ENCODE data around the gene PRELP.

The PRELP gene

GRCh38 chr1:203531063-203531462 is 55.5 kb downstream of the PRELP start:
- no peak overlapping the region for H3K4me3 Mint-ChIP-seq
- no peak overlapping the region for H3K27ac Mint-ChIP-seq
- no peaks in the 10 kb centered on the region for H3K9me3 Mint-ChIP-seq
- ATAC-seq (replicated peaks) (no peak), DNase-seq (no peak)
- no peaks in the 10 kb centered on the region for H3K4me1 Mint-ChIP-seq (ENCODE audit: low read depth in 2 of 2)
- peaks cover 0 to 7% of the 10 kb centered on the region in 2 donors for H3K27me3 Mint-ChIP-seq
- no peaks in the 10 kb centered on the region for H3K36me3 Mint-ChIP-seq (ENCODE audit: insufficient read depth)

- Mint-ChIP-seq H3K9me3 (no peaks in the 10 kb centered on the region), H3K27me3 (peaks cover 0 to 7% of the 10 kb centered on the region in 2 donors), H3K27ac (no peak overlapping the region), H3K4me3 (no peak overlapping the region), H3K36me3 (ENCODE audit: insufficient read depth) (no peaks in the 10 kb centered on the region), H3K4me1 (ENCODE audit: low read depth in 2 of 2) (peaks cover 8 to 13% of the 10 kb centered on the region in 2 donors)
- DNase-seq (no peak), ATAC-seq (replicated peaks) (no peak)
Observed at GRCh38 chr1:203534012-203534411, 58.4 kb downstream of the PRELP start.

- ATAC-seq (replicated peaks), result no peak
- Mint-ChIP-seq H3K9me3 (no peaks in the 10 kb centered on the region), H3K4me1 (ENCODE audit: low read depth in 2 of 2) (peaks cover 8 to 13% of the 10 kb centered on the region in 2 donors), H3K36me3 (ENCODE audit: insufficient read depth) (no peaks in the 10 kb centered on the region), H3K4me3 (no peak overlapping the region), H3K27ac (no peak overlapping the region), H3K27me3 (peaks cover 0 to 7% of the 10 kb centered on the region in 2 donors)
- DNase-seq, result no peak
Observed at GRCh38 chr1:203534526-203534925, 58.9 kb downstream of the PRELP start.

- peaks cover 0 to 7% of the 10 kb centered on the region in 2 donors for H3K27me3 Mint-ChIP-seq
- peak overlapping the region in 1 of 2 donors; percentile 73 for H3K27ac Mint-ChIP-seq
- ATAC-seq (replicated peaks) (no peak), DNase-seq (no peak)
- H3K4me1 Mint-ChIP-seq (ENCODE audit: low read depth in 2 of 2), result peaks cover 8 to 13% of the 10 kb centered on the region in 2 donors
- no peaks in the 10 kb centered on the region for H3K36me3 Mint-ChIP-seq (ENCODE audit: insufficient read depth)
- H3K4me3 Mint-ChIP-seq, result no peak overlapping the region
- no peaks in the 10 kb centered on the region for H3K9me3 Mint-ChIP-seq
Observed at GRCh38 chr1:203536575-203536974, 61.0 kb downstream of the PRELP start.

GRCh38 chr1:203536980-203537455 is 61.4 kb downstream of the PRELP start:
- Mint-ChIP-seq H3K4me1 (ENCODE audit: low read depth in 2 of 2) (peaks cover 8 to 13% of the 10 kb centered on the region in 2 donors), H3K27me3 (peaks cover 0 to 7% of the 10 kb centered on the region in 2 donors), H3K9me3 (no peaks in the 10 kb centered on the region), H3K27ac (peak overlapping the region; percentile 59 to 73), H3K4me3 (no peak overlapping the region), H3K36me3 (ENCODE audit: insufficient read depth) (no peaks in the 10 kb centered on the region)
- DNase-seq (no peak), ATAC-seq (replicated peaks) (no peak)

GRCh38 chr1:203537806-203538464 is 62.3 kb downstream of the PRELP start:
- peak; percentile 94 for ATAC-seq (replicated peaks)
- Mint-ChIP-seq H3K27me3 (peaks cover 0 to 7% of the 10 kb centered on the region in 2 donors), H3K9me3 (no peaks in the 10 kb centered on the region), H3K27ac (peak overlapping the region; percentile 59 to 73), H3K36me3 (ENCODE audit: insufficient read depth) (no peaks in the 10 kb centered on the region), H3K4me3 (peak overlapping the region in 1 of 2 donors; percentile 29), H3K4me1 (ENCODE audit: low read depth in 2 of 2) (peaks cover 8 to 13% of the 10 kb centered on the region in 2 donors)
- peak; percentile 27 to 32 (median 28) for DNase-seq

GRCh38 chr1:203538726-203539125 is 63.1 kb downstream of the PRELP start:
- no peak for ATAC-seq (replicated peaks)
- DNase-seq, result no peak
- peak overlapping the region; percentile 35 to 59 for H3K27ac Mint-ChIP-seq
- peaks cover 8 to 13% of the 10 kb centered on the region in 2 donors for H3K4me1 Mint-ChIP-seq (ENCODE audit: low read depth in 2 of 2)
- peaks cover 0 to 7% of the 10 kb centered on the region in 2 donors for H3K27me3 Mint-ChIP-seq
- no peaks in the 10 kb centered on the region for H3K36me3 Mint-ChIP-seq (ENCODE audit: insufficient read depth)
- H3K9me3 Mint-ChIP-seq, result no peaks in the 10 kb centered on the region
- H3K4me3 Mint-ChIP-seq, result peak overlapping the region in 1 of 2 donors; percentile 29

- no peak for DNase-seq
- ATAC-seq (replicated peaks), result no peak
- no peaks in the 10 kb centered on the region for H3K36me3 Mint-ChIP-seq (ENCODE audit: insufficient read depth)
- H3K9me3 Mint-ChIP-seq, result no peaks in the 10 kb centered on the region
- no peaks in the 10 kb centered on the region for H3K27me3 Mint-ChIP-seq
- H3K4me1 Mint-ChIP-seq (ENCODE audit: low read depth in 2 of 2), result peaks cover 8 to 13% of the 10 kb centered on the region in 2 donors
- H3K4me3 Mint-ChIP-seq, result no peak overlapping the region
- H3K27ac Mint-ChIP-seq, result peak overlapping the region in 1 of 2 donors; percentile 63
Observed at GRCh38 chr1:203539831-203540546, 64.4 kb downstream of the PRELP start.

Measured in effector memory CD8-positive, alpha-beta T cell (primary cell).